ENCODE measurements around the gene PACC1. TPM values are rescaled to one million over a fixed set of nuclear protein-coding genes. Genes with fewer than 3 reads are reported as not detected.

Gene PACC1
- total RNA-seq, 1 donor from 2014 or later: 9.7 TPM

- intact Hi-C loops (cut with DNase I): loop anchor here (5.0 kb wide), 1 partner anchor 305 kb away; no protein-coding TSS in a partner anchor
- Histone ChIP-seq H3K4me1 (no peaks in the 10 kb centered on the region), H3K4me3 (no peak overlapping the region), H3K27ac (no peak overlapping the region), H3K9me3 (no peaks in the 10 kb centered on the region), H3K27me3 (no peaks in the 10 kb centered on the region), H3K36me3 (peaks cover 44% of the 10 kb centered on the region)
- ATAC-seq (peak; percentile 34), DNase-seq (no peak)
- TF ChIP-seq CTCF (IDR thresholded peaks at IDR 0.05): no peak
Measured at GRCh38 chr1:212367474-212368072, 47.1 kb downstream of the PACC1 start.

- no peaks in the 10 kb centered on the region for H3K4me1 ChIP-seq
- no peaks in the 10 kb centered on the region for H3K9me3 ChIP-seq
- peak; percentile 23 for ATAC-seq
- no peak for DNase-seq
- H3K4me3 ChIP-seq: no peak overlapping the region
- no peaks in the 10 kb centered on the region for H3K27me3 ChIP-seq
- intact Hi-C loops (cut with DNase I): loop anchor here (5.0 kb wide), 1 partner anchor 305 kb away; no protein-coding TSS in a partner anchor
- TF ChIP-seq CTCF (IDR thresholded peaks at IDR 0.05): no peak
- H3K27ac ChIP-seq: no peak overlapping the region
- H3K36me3 ChIP-seq: peaks cover 49% of the 10 kb centered on the region
Measured at GRCh38 chr1:212366901-212367300, 47.8 kb downstream of the PACC1 start.

DNA sequence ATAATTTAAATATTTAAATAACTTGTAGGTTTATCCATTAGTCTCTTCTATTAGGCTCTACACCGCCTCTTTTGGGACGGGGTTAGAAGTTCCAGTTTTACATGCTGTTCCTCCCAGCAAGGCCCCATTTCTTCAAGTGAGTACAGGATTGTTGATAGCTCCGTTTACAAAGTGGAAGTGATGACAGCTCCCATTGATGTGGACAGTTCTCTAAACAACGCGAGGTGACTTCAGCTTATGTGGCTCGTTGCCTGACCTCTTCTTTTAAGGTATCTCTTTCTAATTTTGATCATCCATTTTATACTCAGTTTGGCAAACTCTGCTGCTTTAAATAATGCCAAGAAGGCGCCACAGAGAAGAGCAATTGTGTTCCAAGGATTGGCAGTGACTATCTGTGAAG, 49.7 kb downstream of the PACC1 start:
- intact Hi-C loops (cut with DNase I): loop anchor here (5.0 kb wide), 1 partner anchor 303 kb away; no protein-coding TSS in a partner anchor
- DNase-seq: no peak
- Histone ChIP-seq H3K27me3 (no peaks in the 10 kb centered on the region), H3K27ac (no peak overlapping the region), H3K4me1 (no peaks in the 10 kb centered on the region), H3K9me3 (no peaks in the 10 kb centered on the region), H3K36me3 (peaks cover 68% of the 10 kb centered on the region), H3K4me3 (no peak overlapping the region)
- TF ChIP-seq CTCF (IDR thresholded peaks at IDR 0.05): no peak
- no peak for ATAC-seq

DNA sequence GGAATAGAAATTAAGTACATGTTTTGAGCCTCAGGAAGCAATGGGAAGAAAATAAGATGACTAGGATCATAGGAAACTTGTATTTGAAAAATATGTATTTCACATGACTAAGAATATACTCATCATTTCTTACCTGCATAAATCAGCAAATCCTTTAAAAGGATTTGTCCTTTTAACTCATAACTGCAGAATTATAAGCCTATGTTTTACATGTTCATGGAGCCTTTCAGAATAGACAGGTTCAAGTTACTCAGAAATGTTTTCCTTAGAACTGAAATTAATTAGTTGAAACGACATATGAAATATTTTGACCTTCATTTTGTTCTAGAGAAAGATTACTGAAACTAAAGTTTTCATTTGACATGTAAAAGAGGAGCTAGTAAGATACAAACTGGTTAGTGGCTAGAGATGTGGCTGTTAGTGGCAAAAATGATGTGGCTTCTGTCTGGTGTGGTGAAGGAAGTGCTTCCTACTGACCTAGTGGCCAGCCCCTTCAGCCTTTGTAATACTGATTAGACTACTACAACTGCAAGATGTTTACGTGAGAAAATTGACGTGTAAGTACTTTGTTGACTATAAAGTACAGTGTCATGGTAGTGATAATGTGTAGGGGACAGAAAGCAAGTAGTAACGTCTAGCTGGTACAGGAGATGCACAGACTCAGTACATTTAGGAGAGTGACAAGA, 54.7 kb downstream of the PACC1 start:
- TF ChIP-seq CTCF (IDR thresholded peaks at IDR 0.05): no peak
- no peaks in the 10 kb centered on the region for H3K9me3 ChIP-seq
- no peaks in the 10 kb centered on the region for H3K4me1 ChIP-seq
- no peaks in the 10 kb centered on the region for H3K27me3 ChIP-seq
- intact Hi-C loops (cut with DNase I): no loop called here
- DNase-seq (no peak), ATAC-seq (no peak)
- no peak overlapping the region for H3K4me3 ChIP-seq
- H3K27ac ChIP-seq: no peak overlapping the region
- peaks cover 97% of the 10 kb centered on the region for H3K36me3 ChIP-seq

DNA sequence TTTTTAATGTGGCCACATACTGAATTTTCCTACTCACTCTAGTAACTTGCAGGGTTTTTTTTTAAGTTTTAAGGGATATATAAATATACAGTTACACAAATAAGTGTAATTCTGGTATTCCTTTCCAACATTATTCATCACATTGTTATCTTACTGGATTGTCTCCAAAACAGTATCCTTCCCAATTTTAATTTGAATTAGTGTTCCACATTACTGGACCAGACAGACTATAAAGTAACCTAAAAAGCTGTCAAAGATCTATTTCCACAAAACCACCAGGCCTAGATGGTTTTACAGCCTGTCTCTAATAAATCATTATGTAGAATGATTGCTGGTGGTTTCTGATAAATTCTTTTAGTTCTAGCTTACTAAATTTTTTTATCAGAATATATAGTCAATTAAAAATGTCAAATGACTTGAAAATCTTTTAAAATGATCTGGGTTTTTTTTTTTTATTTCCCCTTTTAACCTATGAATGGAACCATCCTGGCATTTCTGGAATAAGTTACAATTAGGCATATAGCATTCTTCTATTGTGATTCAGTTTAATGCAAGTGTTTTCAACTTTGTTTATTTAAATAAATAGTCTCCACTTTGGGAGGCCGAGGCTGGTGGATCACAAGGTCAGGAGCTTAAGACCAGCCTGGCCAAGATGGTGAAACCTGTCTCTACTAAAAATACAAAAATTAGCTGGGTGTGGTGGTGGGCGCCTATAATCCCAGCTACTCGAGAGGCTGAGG, 59.3 kb downstream of the PACC1 start:
- H3K4me3 ChIP-seq: no peak overlapping the region
- ATAC-seq: no peak
- H3K27ac ChIP-seq: no peak overlapping the region
- no peaks in the 10 kb centered on the region for H3K9me3 ChIP-seq
- no peak for DNase-seq
- intact Hi-C loops (cut with DNase I): no loop called here
- peaks cover 97% of the 10 kb centered on the region for H3K36me3 ChIP-seq
- no peak for TF ChIP-seq CTCF (IDR thresholded peaks at IDR 0.05)
- no peaks in the 10 kb centered on the region for H3K4me1 ChIP-seq
- no peaks in the 10 kb centered on the region for H3K27me3 ChIP-seq

Data from upper lobe of right lung (tissue), 1 donor.